Parathyroid adenoma (tissue), 2 donors: ENCODE results near the gene KCNIP3.
A peak's percentile ranks its signal among the peaks of the same experiment; 100 is the strongest.

ENCODE experiments used
- H2AFZ ChIP-seq: fragments of 300-600 bp; sonication (generic); one replicate; pipeline ENCODE4 v1.7.0; 2017; ENCODE audit warnings: antibody characterized with exemption, mild to moderate bottlenecking
- H3K27ac ChIP-seq: fragments of 300-600 bp; sonication (generic); one replicate; pipeline ENCODE4 v1.7.0; 2017
- H3K27me3 ChIP-seq: fragments of 300-600 bp; sonication (generic); one replicate; pipeline ENCODE4 v1.7.0; 2017; ENCODE audit warnings: low read length; ENCODE audit not compliant: control insufficient read depth, insufficient read depth
- H3K36me3 ChIP-seq: fragments of 300-600 bp; sonication (generic); one replicate; pipeline ENCODE4 v1.7.0; 2017; ENCODE audit warnings: low read length; ENCODE audit not compliant: control insufficient read depth, insufficient read depth
- H3K4me1 ChIP-seq: fragments of 300-600 bp; sonication (generic); one replicate; pipeline ENCODE4 v1.7.0; 2017; ENCODE audit warnings: control low read depth
- H3K4me2 ChIP-seq: fragments of 300-600 bp; sonication (generic); one replicate; pipeline ENCODE4 v1.7.0; 2017; ENCODE audit warnings: low read length
- H3K4me3 ChIP-seq: fragments of 300-600 bp; sonication (generic); one replicate; pipeline ENCODE4 v1.7.0; 2017; ENCODE audit warnings: low read depth, low read length
- H3K79me2 ChIP-seq: fragments of 300-600 bp; sonication (generic); one replicate; pipeline ENCODE4 v1.7.0; 2017; ENCODE audit warnings: control low read depth
- H3K9ac ChIP-seq: fragments of 300-600 bp; sonication (generic); one replicate; pipeline ENCODE4 v1.7.0; 2017; ENCODE audit warnings: mild to moderate bottlenecking
- H3K9me3 ChIP-seq: fragments of 300-600 bp; sonication (generic); one replicate; pipeline ENCODE4 v1.7.0; 2017; ENCODE audit warnings: low read length; ENCODE audit not compliant: control insufficient read depth
- CTCF ChIP-seq: fragments of 300-600 bp; sonication (generic); IDR thresholded peaks from one replicate; pipeline ENCODE4 v1.7.0; 2017; ENCODE audit warnings: antibody characterized with exemption, mild to moderate bottlenecking
- donor health status: primary hyperparathyroidism.

The KCNIP3 gene

GRCh38 chr2:95344215-95344583 lies 47.1 kb downstream of the KCNIP3 start:
- Histone ChIP-seq H3K27ac (no peak overlapping the region), H3K4me3 (no peak overlapping the region), H3K79me2 (peaks cover 7% of the 10 kb centered on the region), H2AFZ (no peak overlapping the region), H3K27me3 (no peaks in the 10 kb centered on the region), H3K4me2 (no peak overlapping the region), H3K4me1 (peaks cover 21% of the 10 kb centered on the region), H3K9me3 (no peaks in the 10 kb centered on the region), H3K36me3 (no peaks in the 10 kb centered on the region), H3K9ac (no peak overlapping the region)
- TF ChIP-seq CTCF: no peak

DNA sequence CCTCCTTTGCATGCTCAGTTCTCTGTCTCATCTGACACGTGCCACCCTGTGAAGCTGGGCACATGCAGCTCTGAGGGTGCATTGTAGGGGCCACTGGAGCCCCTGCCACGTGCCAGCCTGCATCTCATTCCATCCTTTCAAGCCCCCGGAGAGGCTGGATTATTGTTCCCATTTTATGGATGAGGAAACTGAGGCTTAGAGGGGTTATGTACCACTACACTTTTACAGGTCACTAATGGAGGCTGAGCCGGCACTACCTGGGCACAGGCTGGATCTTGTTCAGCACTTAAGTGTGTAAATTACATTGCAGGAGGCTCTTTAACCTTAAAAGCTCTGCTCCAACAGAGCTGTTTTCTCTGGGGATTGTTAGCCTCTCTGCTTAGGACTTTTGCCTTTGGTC lies 47.5 kb downstream of the KCNIP3 start:
- no peak for TF ChIP-seq CTCF
- H3K4me3 ChIP-seq: no peak overlapping the region
- no peak overlapping the region for H3K27ac ChIP-seq

DNA sequence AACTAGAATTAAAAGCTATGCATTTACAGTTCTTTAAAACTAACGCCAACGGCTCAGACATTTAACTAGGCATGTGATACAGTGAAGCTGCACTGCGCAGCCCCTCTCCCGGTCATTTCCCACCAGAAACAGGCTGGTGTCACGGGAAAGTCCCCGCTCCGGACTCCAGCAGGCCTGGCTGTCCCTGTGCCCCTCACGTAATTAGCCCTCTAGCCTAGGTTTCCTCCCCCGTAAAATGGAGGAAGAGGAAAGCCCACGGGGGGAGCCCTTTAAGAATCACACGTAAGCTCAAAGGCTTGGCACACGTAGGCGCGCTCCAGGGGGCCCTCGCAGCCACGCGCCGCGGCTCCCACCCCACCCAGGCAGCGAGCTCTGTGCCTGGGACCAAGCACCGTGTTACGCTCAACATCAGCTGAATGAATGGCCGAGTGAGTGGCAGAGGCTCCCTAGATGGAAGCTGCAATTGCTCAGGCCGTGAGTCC lies 48.0 kb downstream of the KCNIP3 start:
- H3K4me3 ChIP-seq: peak overlapping the region; percentile 73
- peaks cover 7% of the 10 kb centered on the region for H3K79me2 ChIP-seq
- peak overlapping the region; percentile 90 for H2AFZ ChIP-seq
- H3K36me3 ChIP-seq: no peaks in the 10 kb centered on the region
- H3K27ac ChIP-seq: peak overlapping the region; percentile 92
- H3K4me2 ChIP-seq: peak overlapping the region; percentile 96
- H3K9me3 ChIP-seq: no peaks in the 10 kb centered on the region
- no peaks in the 10 kb centered on the region for H3K27me3 ChIP-seq
- H3K9ac ChIP-seq: no peak overlapping the region
- peaks cover 25% of the 10 kb centered on the region for H3K4me1 ChIP-seq
- no peak for TF ChIP-seq CTCF

More for the DNA sequence above, 47.5 kb downstream of the KCNIP3 start:
- Histone ChIP-seq H2AFZ (no peak overlapping the region), H3K4me2 (no peak overlapping the region), H3K9ac (no peak overlapping the region), H3K27me3 (no peaks in the 10 kb centered on the region), H3K36me3 (no peaks in the 10 kb centered on the region), H3K79me2 (peaks cover 7% of the 10 kb centered on the region), H3K4me1 (peaks cover 24% of the 10 kb centered on the region), H3K9me3 (no peaks in the 10 kb centered on the region)

- H3K27ac ChIP-seq: peak overlapping the region; percentile 92
- no peaks in the 10 kb centered on the region for H3K36me3 ChIP-seq
- H2AFZ ChIP-seq: peak overlapping the region; percentile 90
- peaks cover 25% of the 10 kb centered on the region for H3K4me1 ChIP-seq
- H3K9ac ChIP-seq: peak overlapping the region; percentile 55
- peak; percentile 96 for TF ChIP-seq CTCF
- peak overlapping the region; percentile 96 for H3K4me2 ChIP-seq
- peak overlapping the region; percentile 73 for H3K4me3 ChIP-seq
- no peaks in the 10 kb centered on the region for H3K9me3 ChIP-seq
- H3K79me2 ChIP-seq: peaks cover 7% of the 10 kb centered on the region
- H3K27me3 ChIP-seq: no peaks in the 10 kb centered on the region
These were observed 48.5 kb downstream of the KCNIP3 start for GRCh38 chr2:95345563-95346230.

DNA sequence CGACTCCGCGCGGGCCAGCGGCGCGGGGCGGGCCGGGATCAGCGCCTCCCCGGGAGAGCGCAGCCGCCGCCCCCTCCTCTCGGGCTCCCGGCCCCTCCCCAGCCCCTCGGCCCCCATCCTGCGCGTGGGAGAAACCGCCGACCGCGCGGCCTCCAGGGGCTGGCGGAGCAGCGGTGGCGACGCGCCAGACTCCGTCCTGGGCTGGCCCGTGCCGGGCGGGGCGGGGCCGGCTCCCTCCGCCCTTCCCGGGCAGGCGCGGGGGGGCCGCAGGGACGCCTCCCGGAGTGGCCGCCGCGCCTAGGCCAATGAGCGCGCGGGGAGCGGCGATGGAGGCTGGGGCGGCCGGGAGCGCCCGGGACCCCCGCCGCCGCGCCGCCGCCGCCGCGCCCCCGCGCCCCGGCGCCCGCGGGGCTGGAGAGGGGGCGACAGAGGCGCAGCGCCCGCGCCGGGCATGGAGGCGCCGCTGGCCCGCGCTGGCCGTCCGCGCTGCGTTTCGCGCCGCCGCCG lies 49.1 kb downstream of the KCNIP3 start:
- peak overlapping the region; percentile 55 for H3K9ac ChIP-seq
- H3K79me2 ChIP-seq: peaks cover 9% of the 10 kb centered on the region
- no peaks in the 10 kb centered on the region for H3K9me3 ChIP-seq
- peak overlapping the region; percentile 92 for H3K27ac ChIP-seq
- H3K27me3 ChIP-seq: no peaks in the 10 kb centered on the region
- H3K4me1 ChIP-seq: peaks cover 25% of the 10 kb centered on the region
- H2AFZ ChIP-seq: peak overlapping the region; percentile 90
- TF ChIP-seq CTCF: no peak
- H3K36me3 ChIP-seq: no peaks in the 10 kb centered on the region
- peak overlapping the region; percentile 96 for H3K4me2 ChIP-seq
- H3K4me3 ChIP-seq: peak overlapping the region; percentile 73
